HCT116 (cell line): ENCODE results near the gene TPRKB. TPM values are rescaled to one million over a fixed set of nuclear protein-coding genes. Genes with fewer than 3 reads are reported as not detected.
"Not testable (repeated sequence)": the region's sequence is repeated elsewhere in the genome, so short reads cannot be mapped to it uniquely, and the experiment has no call there.

ENCODE experiments used
- ATAC-seq: fragments of 200-7000 bp; cut with Tn5 transposase; 2 replicates; pipeline ENCODE4 v1.9.1; 2020; ENCODE audit warnings: mild to moderate bottlenecking, moderate library complexity
- BruUV-seq: library from RNA; stranded (reverse); fragments of 400-500 nt; replicated peaks from 2 replicates; lab custom pipeline; 2021; lab: Mats Ljungman, UMichigan
- CTCF ChIA-PET: fragments of 300-600 bp; sonication (Branson Sonifier 250); formaldehyde crosslinking; loops from one replicate; lab custom pipeline; 2021; ENCODE audit warnings: antibody characterized with exemption; lab: Charles Lee
- POLR2A ChIA-PET: fragments of 300-600, 350-600 bp; sonication (Branson Sonifier 250); formaldehyde crosslinking; loops from one replicate; lab custom pipeline; 2021; ENCODE audit warnings: antibody characterized with exemption; lab: Charles Lee
- RAD21 ChIA-PET, 2 experiments: fragments of 300-600 bp; sonication (Branson Sonifier 250); formaldehyde crosslinking; loops; one replicate each; lab custom pipeline; 2023; ENCODE audit warnings: low total read pairs in 2 of 2; ENCODE audit not compliant: uncharacterized antibody in 2 of 2, unreplicated experiment in 2 of 2, low non-redundant PET in 1 of 2; lab: Charles Lee
- DNase-seq: peaks from one replicate; pipeline ENCODE4 v3.0.0-alpha.2; 2010; ENCODE audit warnings: low read depth, low spot score
- H2AFZ ChIP-seq: fragments of 200-600 bp; shearing (Covaris generic), sonication (generic); 2 replicates; pipeline ENCODE4 v1.6.1; 2017; ENCODE audit warnings: low read depth, mixed run types, mixed read lengths, antibody characterized with exemption, low read length; ENCODE audit not compliant: poor library complexity, severe bottlenecking
- H3K27ac ChIP-seq: 2 replicates; pipeline ENCODE4 v1.5.1; 2012; ENCODE audit warnings: low read depth, low read length
- H3K27me3 ChIP-seq: fragments of 200-600 bp; sonication (generic); 2 replicates; pipeline ENCODE4 v1.6.1; 2016; ENCODE audit warnings: mixed run types, low read length, mixed read lengths; ENCODE audit not compliant: insufficient read depth
- H3K36me3 ChIP-seq, 2 experiments: fragments of 200-500 bp in 1 of 2; fragments of 200-600 bp in 1 of 2; sonication (Bioruptor generic) in 1 of 2; sonication (generic) in 1 of 2; 2 replicates each; pipeline versions ENCODE4 v1.5.1 to v1.6.1; 2014 to 2016; ENCODE audit warnings: low read length in 2 of 2, inconsistent platforms in 1 of 2, mixed read lengths in 1 of 2, mixed run types in 1 of 2; ENCODE audit not compliant: insufficient read depth in 2 of 2, control insufficient read depth in 1 of 2
- H3K4me1 ChIP-seq, 2 experiments: fragments of 200-600 bp in 1 of 2; sonication (generic) in 1 of 2; 2 replicates each; pipeline versions ENCODE4 v1.5.1 to v1.6.1; 2012 to 2017; ENCODE audit warnings: low read length in 2 of 2, inconsistent platforms in 1 of 2, mild to moderate bottlenecking in 1 of 2, mixed read lengths in 1 of 2, mixed run types in 1 of 2, moderate library complexity in 1 of 2; ENCODE audit not compliant: insufficient read depth in 2 of 2, control insufficient read depth in 1 of 2
- H3K4me2 ChIP-seq: fragments of 200-600 bp; sonication (generic); 2 replicates; pipeline ENCODE4 v1.6.1; 2017; ENCODE audit warnings: mixed run types, low read length, mixed read lengths
- H3K4me3 ChIP-seq, 2 experiments: fragments of 200-600 bp in 1 of 2; sonication (generic) in 1 of 2; replicated peaks in 1 of 2; 2 replicates each; pipeline ENCODE4 v1.5.1; 2011 to 2016; ENCODE audit warnings: low read length in 2 of 2, control low read depth in 1 of 2, low read depth in 1 of 2, mild to moderate bottlenecking in 1 of 2, mixed read lengths in 1 of 2, mixed run types in 1 of 2
- H3K79me2 ChIP-seq: fragments of 200-600 bp; sonication (generic); 2 replicates; pipeline ENCODE4 v1.6.1; 2017; ENCODE audit warnings: mild to moderate bottlenecking, mixed run types, low read length, moderate library complexity, mixed read lengths; ENCODE audit not compliant: insufficient read depth
- H3K9ac ChIP-seq: fragments of 200-600 bp; sonication (generic); 2 replicates; pipeline ENCODE4 v1.6.1; 2016; ENCODE audit warnings: low read length, mixed read lengths
- H3K9me2 ChIP-seq: fragments of 200-600 bp; sonication (generic), shearing (Covaris generic); 2 replicates; pipeline ENCODE4 v1.6.1; 2017; ENCODE audit warnings: mixed run types, mild to moderate bottlenecking, moderate library complexity; ENCODE audit not compliant: insufficient read depth
- H3K9me3 ChIP-seq, 2 experiments: fragments of 200-500 bp in 1 of 2; fragments of 200-600 bp in 1 of 2; sonication (Bioruptor generic) in 1 of 2; sonication (generic) in 1 of 2; 2 replicates each; pipeline ENCODE4 v1.6.1; 2014 to 2017; ENCODE audit warnings: low read length in 2 of 2, mixed read lengths in 2 of 2, inconsistent platforms in 1 of 2, low read depth in 1 of 2, mild to moderate bottlenecking in 1 of 2, mixed run types in 1 of 2, moderate library complexity in 1 of 2; ENCODE audit not compliant: control insufficient read depth in 1 of 2, insufficient read depth in 1 of 2
- H4K20me1 ChIP-seq: fragments of 200-600 bp; sonication (generic), shearing (Covaris generic); 2 replicates; pipeline ENCODE4 v1.6.1; 2017; ENCODE audit warnings: mixed run types, mild to moderate bottlenecking, moderate library complexity; ENCODE audit not compliant: insufficient read depth
- EGR1 ChIP-seq: IDR thresholded peaks from 2 replicates; pipeline ENCODE4 v1.6.1; 2012; ENCODE audit warnings: low read depth
- ELF1 ChIP-seq: IDR thresholded peaks from 2 replicates; pipeline ENCODE4 v1.6.1; 2012; ENCODE audit warnings: low read depth, borderline replicate concordance
- EZH2 ChIP-seq: fragments of 200-600 bp; sonication (generic); IDR thresholded peaks from 2 replicates; pipeline ENCODE4 v1.6.1; 2017; ENCODE audit warnings: antibody characterized with exemption, mixed run types
- FOSL1 ChIP-seq: IDR thresholded peaks from 2 replicates; pipeline ENCODE4 v1.6.1; 2012; ENCODE audit warnings: low read depth
- POLR2A ChIP-seq: IDR thresholded peaks from 2 replicates; pipeline ENCODE4 v1.7.0; 2011; ENCODE audit warnings: borderline replicate concordance; ENCODE audit not compliant: insufficient read depth, insufficient read length; ENCODE audit errors: extremely low read depth
- POLR2AphosphoS5 ChIP-seq: IDR thresholded peaks from 2 replicates; pipeline ENCODE4 v1.6.1; 2011; ENCODE audit warnings: mild to moderate bottlenecking, low read depth, low read length, moderate library complexity
- RAD21 ChIP-seq: IDR thresholded peaks from 2 replicates; pipeline ENCODE4 v1.6.1; 2012; ENCODE audit warnings: low read depth, mild to moderate bottlenecking
- YY1 ChIP-seq: IDR thresholded peaks from 2 replicates; pipeline ENCODE4 v1.6.1; 2011; ENCODE audit warnings: low read length, low read depth, moderate library complexity, mild to moderate bottlenecking; ENCODE audit not compliant: insufficient replicate concordance; ENCODE audit errors: extremely low read depth
- intact Hi-C: fragments of 100-400 bp; cut with micrococcal nuclease; formaldehyde crosslinking; loops from 2 replicates; pipeline ENCODE4 v1.10.0; 2022
- total RNA-seq: library from RNA; stranded (reverse); gene quantifications from one replicate; pipeline ENCODE4 v1.2.1, GENCODE V29; 2021; ENCODE audit not compliant: unreplicated experiment
- TF ChIP-seq, protein P1 (sequence below): IDR thresholded peaks from 2 replicates; pipeline ENCODE4 v1.6.1; 2012

Gene TPRKB
- total RNA-seq, 1 experiment from 2014 or later, result 42.5 TPM

DNA sequence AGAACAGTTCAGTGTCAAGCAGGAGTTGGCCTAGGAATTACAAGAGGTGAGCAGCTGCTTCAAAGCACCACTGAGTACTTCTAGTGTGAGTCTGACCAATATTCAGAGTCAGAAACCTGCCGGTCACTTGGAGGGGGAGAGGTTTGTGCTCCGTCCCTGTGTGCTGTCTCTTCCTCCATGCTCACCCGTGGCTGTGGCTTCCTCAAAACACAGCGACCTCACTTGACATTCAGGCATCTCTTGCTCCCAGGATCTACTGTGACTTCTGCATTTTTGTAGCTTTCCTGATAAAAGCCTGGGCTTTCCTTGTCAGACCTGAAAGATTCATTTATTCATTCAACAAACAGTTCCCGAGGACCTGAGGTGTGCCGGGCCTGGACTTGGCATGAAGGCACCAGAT lies 32.9 kb downstream of the TPRKB start:
- Histone ChIP-seq H2AFZ (no peak overlapping the region), H3K36me3 (no peaks in the 10 kb centered on the region), H3K27me3 (no peaks in the 10 kb centered on the region), H3K4me3 (no peak overlapping the region), H3K79me2 (no peaks in the 10 kb centered on the region), H3K4me2 (no peak overlapping the region), H3K9me2 (no peaks in the 10 kb centered on the region), H3K9ac (no peak overlapping the region), H3K9me3 (no peaks in the 10 kb centered on the region), H3K4me1 (no peaks in the 10 kb centered on the region), H4K20me1 (no peaks in the 10 kb centered on the region), H3K27ac (no peak overlapping the region)
- ChIA-PET RAD21 (no interaction called here), POLR2A (no interaction called here), CTCF (no interaction called here)
- TF ChIP-seq POLR2AphosphoS5, result no peak
- no peak for TF ChIP-seq ELF1
- TF ChIP-seq FOSL1, result no peak
- no peak for TF ChIP-seq EGR1
- no peak for TF ChIP-seq EZH2
- TF ChIP-seq POLR2A, result no peak
- TF ChIP-seq, protein P1, sequence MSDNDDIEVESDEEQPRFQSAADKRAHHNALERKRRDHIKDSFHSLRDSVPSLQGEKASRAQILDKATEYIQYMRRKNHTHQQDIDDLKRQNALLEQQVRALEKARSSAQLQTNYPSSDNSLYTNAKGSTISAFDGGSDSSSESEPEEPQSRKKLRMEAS, result no peak
- TF ChIP-seq YY1, result no peak
- no peak for TF ChIP-seq RAD21
- intact Hi-C loops, result no loop called here
- BruUV-seq, result no TSS peak
- DNase-seq, result no peak
- no peak for ATAC-seq

- Histone ChIP-seq H3K36me3 (no peaks in the 10 kb centered on the region), H2AFZ (no peak overlapping the region), H4K20me1 (no peaks in the 10 kb centered on the region), H3K9me3 (no peaks in the 10 kb centered on the region), H3K79me2 (no peaks in the 10 kb centered on the region), H3K27ac (no peak overlapping the region), H3K4me3 (no peak overlapping the region), H3K9me2 (no peaks in the 10 kb centered on the region), H3K9ac (no peak overlapping the region), H3K4me1 (no peaks in the 10 kb centered on the region), H3K27me3 (no peaks in the 10 kb centered on the region), H3K4me2 (no peak overlapping the region)
- POLR2A ChIA-PET, result no interaction called here
- DNase-seq (no peak), ATAC-seq (no peak)
- no peak for TF ChIP-seq ELF1
- TF ChIP-seq RAD21, result peak; percentile 10; the same call in 1 of the 2 replicates
- BruUV-seq, result no TSS peak
- CTCF ChIA-PET, result no interaction called here
- intact Hi-C loops, result no loop called here
- RAD21 ChIA-PET, result no interaction called here
These were observed 33.5 kb downstream of the TPRKB start for GRCh38 chr2:73703675-73704074.

- H3K9ac ChIP-seq, RAD21 ChIA-PET, H3K4me3 ChIP-seq, BruUV-seq, H3K4me2 ChIP-seq, POLR2A ChIA-PET, ATAC-seq, H3K27ac ChIP-seq, intact Hi-C loops, H3K27me3 ChIP-seq, H2AFZ ChIP-seq, DNase-seq, H3K9me2 ChIP-seq, H3K36me3 ChIP-seq, H3K9me3 ChIP-seq, H3K79me2 ChIP-seq, H4K20me1 ChIP-seq, H3K4me1 ChIP-seq, CTCF ChIA-PET: not testable (repeated sequence)
These were observed 34.2 kb downstream of the TPRKB start for GRCh38 chr2:73702852-73703493.
